Lung (tissue), 12 donors: ENCODE measurements around the gene DPYSL4. TPM values are rescaled to one million over a fixed set of nuclear protein-coding genes. Genes with fewer than 3 reads are reported as not detected.

Source experiments
- ATAC-seq: fragments of 200-7000 bp; cut with Tn5 transposase; one replicate; pipeline ENCODE4 v1.9.1; 2020; ENCODE audit warnings: moderate number of reproducible peaks; ENCODE audit not compliant: insufficient read depth, low FRiP score
- DNase-seq, 3 donors: peaks; one replicate each; pipeline ENCODE4 v3.0.0-alpha.2; 2013 to 2017
- H3K27ac ChIP-seq, 2 donors: one replicate each; pipeline ENCODE4 v1.5.1; 2013; ENCODE audit warnings: mild to moderate bottlenecking in 2 of 2, moderate library complexity in 2 of 2, control low read depth in 1 of 2, inconsistent platforms in 1 of 2, low read depth in 1 of 2, low read length in 1 of 2
- H3K27me3 ChIP-seq, 3 donors: one replicate each; pipeline ENCODE4 v1.5.1; 2013; ENCODE audit warnings: low read length in 2 of 3; ENCODE audit not compliant: control insufficient read depth in 3 of 3, insufficient read depth in 3 of 3
- H3K36me3 ChIP-seq, 4 donors: one replicate each; pipeline ENCODE4 v1.5.1; 2013; ENCODE audit warnings: low read length in 4 of 4, mild to moderate bottlenecking in 1 of 4, moderate library complexity in 1 of 4; ENCODE audit not compliant: control insufficient read depth in 4 of 4, insufficient read depth in 4 of 4
- H3K4me1 ChIP-seq, 5 donors: one replicate each; pipeline ENCODE4 v1.5.1; 2013; ENCODE audit warnings: low read length in 5 of 5, mild to moderate bottlenecking in 2 of 5, moderate library complexity in 1 of 5; ENCODE audit not compliant: control insufficient read depth in 5 of 5, insufficient read depth in 5 of 5
- H3K4me3 ChIP-seq: one replicate; pipeline ENCODE4 v1.5.1; 2013; ENCODE audit warnings: mild to moderate bottlenecking, control low read depth, moderate library complexity
- H3K9ac ChIP-seq, 2 donors: one replicate each; pipeline ENCODE4 v1.5.1; 2013; ENCODE audit warnings: low read length in 2 of 2, control low read depth in 1 of 2; ENCODE audit not compliant: insufficient read depth in 1 of 2
- H3K9me3 ChIP-seq, 4 donors: one replicate each; pipeline ENCODE4 v1.5.1; 2013; ENCODE audit warnings: low read length in 3 of 4, mild to moderate bottlenecking in 1 of 4, moderate library complexity in 1 of 4; ENCODE audit not compliant: control insufficient read depth in 4 of 4, insufficient read depth in 3 of 4
- CTCF ChIP-seq: IDR thresholded peaks from 2 replicates; pipeline ENCODE4 v1.5.1; 2012; ENCODE audit warnings: mild to moderate bottlenecking; ENCODE audit errors: control extremely low read depth, extremely low read depth
- WGBS, 2 donors: extraction: QIAGEN DNeasy Blood & Tissue Kit; methylation state at CpG; one replicate each; pipeline ENCODE4 v1.1.7; 2013; 5-methylcytosine and 5-hydroxymethylcytosine counted together
- polyA plus RNA-seq, 2 donors: library from polyadenylated mRNA; stranded (reverse); fragments of 200-250 nt; gene quantifications; one replicate each; pipeline ENCODE4 v1.2.1, GENCODE V29; 2013
- total RNA-seq, 2 donors: library from RNA; depleted of rRNA in 1 of 2; stranded (reverse); fragments of >200 nt in 1 of 2; gene quantifications; one replicate each; pipeline ENCODE4 v1.2.1, GENCODE V29; 2014 to 2021
- donor health status: control.
- donor health status: control.
- donor health status: Bipolar disorder and iron deficiency.
- donor health status: healthy.
- donor health status: DM: yes; HTN: yes; CAD: no.

The DPYSL4 gene
- total and polyA plus RNA-seq, 4 donors: 0.33 to 1.5 (median 1.3) TPM

DNA sequence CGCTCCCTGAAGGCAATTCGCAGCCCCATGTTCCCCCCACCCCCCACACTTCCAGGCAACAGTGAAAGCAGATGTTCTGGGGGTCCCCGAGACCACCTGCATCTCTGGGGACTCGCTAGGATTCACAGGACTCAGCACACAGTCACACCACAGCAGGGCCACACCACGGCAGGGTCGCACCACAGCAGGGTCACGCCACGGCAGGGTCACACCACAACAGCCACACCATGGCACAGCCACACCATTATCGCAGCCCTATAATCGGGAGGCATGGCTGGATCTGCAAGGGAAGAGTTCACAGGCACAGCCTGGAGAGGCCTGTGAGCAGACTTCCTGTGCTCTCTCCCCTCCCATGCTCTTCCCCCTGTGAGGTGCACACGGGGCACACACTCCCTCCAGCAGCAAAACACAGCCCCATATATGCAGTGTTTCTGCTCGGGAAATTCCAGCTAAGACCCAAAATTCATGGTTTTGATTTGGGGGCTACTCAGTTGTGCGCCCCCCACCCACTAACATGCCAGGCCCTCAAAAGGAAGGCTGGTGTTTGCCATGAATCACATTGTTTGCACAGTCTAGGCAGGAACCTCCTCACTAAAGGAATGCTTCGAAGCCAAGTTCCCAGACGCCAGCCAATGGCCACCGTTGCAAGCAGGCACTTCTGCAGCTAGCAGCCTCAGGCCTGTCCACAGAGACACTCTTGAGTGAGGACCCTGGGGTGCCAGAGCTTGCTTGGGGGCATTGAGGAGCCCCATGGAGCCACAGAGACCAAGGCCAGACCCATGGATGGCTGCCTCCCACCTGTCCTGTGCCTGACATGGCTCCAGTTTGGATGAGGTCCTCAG, 7.0 kb upstream of the DPYSL4 start:
- Histone ChIP-seq H3K4me3 (no peak overlapping the region), H3K36me3 (no peaks in the 10 kb centered on the region), H3K4me1 (no peaks in the 10 kb centered on the region), H3K9ac (no peak overlapping the region), H3K27ac (no peak overlapping the region), H3K27me3 (peaks cover 14 to 50% (median 41%) of the 10 kb centered on the region in 3 donors), H3K9me3 (peaks cover 0 to 11% (median 0%) of the 10 kb centered on the region in 4 donors)
- TF ChIP-seq CTCF: no peak
- DNase-seq (no peak), ATAC-seq (no peak)
- WGBS, 2 donors: 70 to 71% methylated on average over 16 of the region's 16 CpGs

DNA sequence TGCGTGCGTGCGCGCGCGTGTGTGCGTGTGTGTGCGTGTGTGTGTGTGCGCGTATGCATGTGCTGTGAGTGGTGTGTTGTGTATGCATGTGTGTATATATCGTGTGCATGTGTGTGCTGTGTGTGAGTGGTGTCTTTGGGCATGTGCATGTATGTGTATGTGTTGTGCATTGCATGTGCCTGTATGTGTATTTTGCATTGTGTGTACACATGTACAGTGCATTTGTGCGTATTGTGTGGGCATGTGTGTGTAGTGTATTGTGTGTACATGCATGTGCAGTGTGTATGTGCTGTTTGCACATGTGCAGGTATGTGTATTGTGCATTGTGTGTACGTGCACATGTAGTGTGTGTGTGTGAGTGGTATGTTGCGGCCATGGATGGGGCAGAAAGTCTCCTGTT, 6.0 kb upstream of the DPYSL4 start:
- H3K27me3 ChIP-seq: peaks cover 21 to 53% (median 36%) of the 10 kb centered on the region in 3 donors
- no peak for TF ChIP-seq CTCF
- no peaks in the 10 kb centered on the region for H3K36me3 ChIP-seq
- H3K27ac ChIP-seq: no peak overlapping the region
- peaks cover 0 to 12% (median 0%) of the 10 kb centered on the region in 4 donors for H3K9me3 ChIP-seq
- DNase-seq (no peak), ATAC-seq (no peak)
- H3K9ac ChIP-seq: no peak overlapping the region
- peaks cover 0 to 2% (median 0%) of the 10 kb centered on the region in 5 donors for H3K4me1 ChIP-seq
- H3K4me3 ChIP-seq: no peak overlapping the region
- WGBS, 2 donors: 60 to 63% methylated on average over 13 to 14 of the region's 14 CpGs

GRCh38 chr10:132181691-132182425, 4.9 kb upstream of the DPYSL4 start:
- no peak overlapping the region for H3K9ac ChIP-seq
- H3K4me1 ChIP-seq: peaks cover 0 to 8% (median 0%) of the 10 kb centered on the region in 5 donors
- ATAC-seq: no peak
- peaks cover 21 to 42% (median 31%) of the 10 kb centered on the region in 3 donors for H3K27me3 ChIP-seq
- WGBS, 2 donors: 68 to 70% methylated on average over 25 of the region's 25 CpGs
- peaks cover 0 to 12% (median 0%) of the 10 kb centered on the region in 4 donors for H3K9me3 ChIP-seq
- no peak for TF ChIP-seq CTCF
- no peak overlapping the region for H3K4me3 ChIP-seq
- H3K27ac ChIP-seq: no peak overlapping the region
- no peaks in the 10 kb centered on the region for H3K36me3 ChIP-seq
- no peak for DNase-seq
